ENCODE measurements around the gene CNNM2. TPM values are rescaled to one million over a fixed set of nuclear protein-coding genes. Genes with fewer than 3 reads are reported as not detected.

The CNNM2 gene
- total and polyA plus RNA-seq, 8 donors: 2.0 to 8.9 (median 5.9) TPM

GRCh38 chr10:103077491-103078308 lies 159.6 kb downstream of the CNNM2 start:
- peak overlapping the region in 3 of 4 donors; percentile 42 to 58 (median 50) for H3K27ac ChIP-seq
- ATAC-seq (peak in 3 of 4 donors; percentile 59 to 71 (median 68)), DNase-seq (peak in 3 of 6 donors; percentile 39 to 45 (median 42)), FAIRE-seq (no peak)
- no peak overlapping the region for H3K4me3 ChIP-seq
- intact Hi-C loops (cut with DNase I): loop anchor here in 2 of 3 donors (10.0 kb wide), 3 partner anchors 163 to 343 kb away; partner anchors contain the start of genes CNNM2 (in 1 of the 2) and CYP17A1 (in 1 of the 2)
- 57 to 64% methylated on average over 16 of the region's 16 CpGs for WGBS, 2 donors
- no peaks in the 10 kb centered on the region for H3K9me3 ChIP-seq
- H3K36me3 ChIP-seq: peaks cover 0 to 4% (median 0%) of the 10 kb centered on the region in 3 donors
- no peaks in the 10 kb centered on the region for H3K27me3 ChIP-seq
- no peak for TF ChIP-seq CTCF (IDR thresholded peaks at IDR 0.05)
- H3K4me1 ChIP-seq: no peaks in the 10 kb centered on the region

- no peak for DNase-seq
These were observed 160.2 kb downstream of the CNNM2 start for GRCh38 chr10:103078309-103078615.

GRCh38 chr10:103078676-103079075 lies 160.6 kb downstream of the CNNM2 start:
- no peak for DNase-seq
- 82 to 88% methylated on average over 14 of the region's 14 CpGs for WGBS, 2 donors
- intact Hi-C loops (cut with DNase I): loop anchor here in 2 of 3 donors (10.0 kb wide), 3 partner anchors 164 to 344 kb away; partner anchors contain the start of genes CNNM2 (in 1 of the 2) and CYP17A1 (in 1 of the 2)

More at GRCh38 chr10:103078309-103078615, 160.2 kb downstream of the CNNM2 start:
- H3K4me3 ChIP-seq: no peak overlapping the region
- H3K9me3 ChIP-seq: no peaks in the 10 kb centered on the region
- TF ChIP-seq CTCF (IDR thresholded peaks at IDR 0.05): no peak
- no peaks in the 10 kb centered on the region for H3K4me1 ChIP-seq
- intact Hi-C loops (cut with DNase I): loop anchor here in 2 of 3 donors (10.0 kb wide), 3 partner anchors 163 to 343 kb away; partner anchors contain the start of genes CNNM2 (in 1 of the 2) and CYP17A1 (in 1 of the 2)
- 65 to 76% methylated on average over 3 of the region's 3 CpGs for WGBS, 2 donors
- peaks cover 0 to 4% (median 0%) of the 10 kb centered on the region in 3 donors for H3K36me3 ChIP-seq
- H3K27ac ChIP-seq: peak overlapping the region in 3 of 4 donors; percentile 42 to 58 (median 50)
- no peaks in the 10 kb centered on the region for H3K27me3 ChIP-seq
- ATAC-seq: peak in 1 of 4 donors; percentile 24
- no peak for FAIRE-seq

GRCh38 chr10:103079100-103079499 lies 161.0 kb downstream of the CNNM2 start:
- ATAC-seq (no peak), DNase-seq (no peak), FAIRE-seq (no peak)
- H3K9me3 ChIP-seq: no peaks in the 10 kb centered on the region
- 94 to 95% methylated on average over 7 of the region's 7 CpGs for WGBS, 2 donors
- H3K27ac ChIP-seq: peak overlapping the region in 1 of 4 donors; percentile 42
- H3K36me3 ChIP-seq: peaks cover 0 to 4% (median 0%) of the 10 kb centered on the region in 3 donors
- TF ChIP-seq CTCF (IDR thresholded peaks at IDR 0.05): no peak
- H3K4me1 ChIP-seq: no peaks in the 10 kb centered on the region
- no peaks in the 10 kb centered on the region for H3K27me3 ChIP-seq
- intact Hi-C loops (cut with DNase I): loop anchor here in 2 of 3 donors (10.0 kb wide), 3 partner anchors 164 to 344 kb away; partner anchors contain the start of genes CNNM2 (in 1 of the 2) and CYP17A1 (in 1 of the 2)
- H3K4me3 ChIP-seq: no peak overlapping the region

More at GRCh38 chr10:103078676-103079075, 160.6 kb downstream of the CNNM2 start:
- Histone ChIP-seq H3K4me3 (no peak overlapping the region), H3K27me3 (no peaks in the 10 kb centered on the region), H3K36me3 (peaks cover 0 to 4% (median 0%) of the 10 kb centered on the region in 3 donors), H3K27ac (peak overlapping the region in 2 of 4 donors; percentile 42 to 58), H3K9me3 (no peaks in the 10 kb centered on the region), H3K4me1 (no peaks in the 10 kb centered on the region)
- no peak for TF ChIP-seq CTCF (IDR thresholded peaks at IDR 0.05)
- no peak for FAIRE-seq
- ATAC-seq: peak in 1 of 4 donors; percentile 15

Data from pancreas (tissue), 10 donors.